Mesothelial cell of epicardium (in vitro differentiated cells): ENCODE data around the gene NOTCH1. TPM values are rescaled to one million over a fixed set of nuclear protein-coding genes. Genes with fewer than 3 reads are reported as not detected.

Experiments
- DNase-seq, 2 experiments: peaks; one replicate each; pipeline ENCODE4 v3.0.0; 2021; ENCODE audit warnings: low spot score in 2 of 2; ENCODE audit not compliant: unreplicated experiment in 2 of 2
- H3K27ac Mint-ChIP-seq: 2 replicates; pipeline ENCODE4 v1.8.0; 2021; ENCODE audit warnings: mixed read lengths
- H3K27me3 Mint-ChIP-seq: 2 replicates; pipeline ENCODE4 v1.8.0; 2021; ENCODE audit warnings: low read depth, mixed read lengths
- H3K36me3 Mint-ChIP-seq: 2 replicates; pipeline ENCODE4 v1.8.0; 2021; ENCODE audit warnings: mixed read lengths
- H3K4me1 Mint-ChIP-seq: 2 replicates; pipeline ENCODE4 v1.8.0; 2021; ENCODE audit warnings: mixed read lengths
- H3K4me3 Mint-ChIP-seq: 2 replicates; pipeline ENCODE4 v1.8.0; 2021; ENCODE audit warnings: mild to moderate bottlenecking, moderate library complexity, mixed read lengths
- H3K9me3 Mint-ChIP-seq: 2 replicates; pipeline ENCODE4 v1.8.0; 2021; ENCODE audit warnings: mixed read lengths
- total RNA-seq: library from RNA; stranded (reverse); gene quantifications from 3 replicates; pipeline ENCODE4 v1.2.1, GENCODE V29; 2021
- TF ChIP-seq, protein P1 (sequence below): fragments of 200-600 bp; sonication (generic); IDR thresholded peaks from one replicate; pipeline ENCODE4 v1.5.0; 2021; ENCODE audit warnings: antibody characterized with exemption; ENCODE audit not compliant: unreplicated experiment

The NOTCH1 gene
- total RNA-seq, 1 donor from 2014 or later = 107 TPM

DNA sequence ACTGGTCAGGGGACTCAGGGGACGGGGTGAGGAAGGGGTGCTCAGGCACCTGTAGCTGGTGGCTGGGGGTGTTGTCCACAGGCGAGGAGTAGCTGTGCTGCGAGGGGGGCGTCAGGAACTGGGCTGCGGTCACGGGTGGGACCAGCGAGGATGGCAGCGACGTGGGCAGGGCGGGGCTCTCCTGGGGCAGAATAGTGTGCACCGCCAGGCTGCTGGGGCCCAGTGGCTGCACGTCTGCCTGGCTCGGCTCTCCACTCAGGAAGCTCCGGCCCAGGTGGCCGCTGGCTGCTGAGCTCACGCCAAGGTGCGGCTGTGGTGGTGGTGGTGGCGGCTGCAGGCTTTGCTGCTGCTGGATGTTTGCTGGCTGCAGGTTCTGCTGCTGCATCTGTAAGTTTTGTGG, 49.7 kb downstream of the NOTCH1 start:
- peaks cover 11% of the 10 kb centered on the region for H3K36me3 Mint-ChIP-seq
- TF ChIP-seq, protein P1, sequence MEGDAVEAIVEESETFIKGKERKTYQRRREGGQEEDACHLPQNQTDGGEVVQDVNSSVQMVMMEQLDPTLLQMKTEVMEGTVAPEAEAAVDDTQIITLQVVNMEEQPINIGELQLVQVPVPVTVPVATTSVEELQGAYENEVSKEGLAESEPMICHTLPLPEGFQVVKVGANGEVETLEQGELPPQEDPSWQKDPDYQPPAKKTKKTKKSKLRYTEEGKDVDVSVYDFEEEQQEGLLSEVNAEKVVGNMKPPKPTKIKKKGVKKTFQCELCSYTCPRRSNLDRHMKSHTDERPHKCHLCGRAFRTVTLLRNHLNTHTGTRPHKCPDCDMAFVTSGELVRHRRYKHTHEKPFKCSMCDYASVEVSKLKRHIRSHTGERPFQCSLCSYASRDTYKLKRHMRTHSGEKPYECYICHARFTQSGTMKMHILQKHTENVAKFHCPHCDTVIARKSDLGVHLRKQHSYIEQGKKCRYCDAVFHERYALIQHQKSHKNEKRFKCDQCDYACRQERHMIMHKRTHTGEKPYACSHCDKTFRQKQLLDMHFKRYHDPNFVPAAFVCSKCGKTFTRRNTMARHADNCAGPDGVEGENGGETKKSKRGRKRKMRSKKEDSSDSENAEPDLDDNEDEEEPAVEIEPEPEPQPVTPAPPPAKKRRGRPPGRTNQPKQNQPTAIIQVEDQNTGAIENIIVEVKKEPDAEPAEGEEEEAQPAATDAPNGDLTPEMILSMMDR = no peak
- H3K27ac Mint-ChIP-seq = no peak overlapping the region
- no peaks in the 10 kb centered on the region for H3K27me3 Mint-ChIP-seq
- H3K4me3 Mint-ChIP-seq = no peak overlapping the region
- no peaks in the 10 kb centered on the region for H3K4me1 Mint-ChIP-seq
- no peak for DNase-seq
- H3K9me3 Mint-ChIP-seq = no peaks in the 10 kb centered on the region

DNA sequence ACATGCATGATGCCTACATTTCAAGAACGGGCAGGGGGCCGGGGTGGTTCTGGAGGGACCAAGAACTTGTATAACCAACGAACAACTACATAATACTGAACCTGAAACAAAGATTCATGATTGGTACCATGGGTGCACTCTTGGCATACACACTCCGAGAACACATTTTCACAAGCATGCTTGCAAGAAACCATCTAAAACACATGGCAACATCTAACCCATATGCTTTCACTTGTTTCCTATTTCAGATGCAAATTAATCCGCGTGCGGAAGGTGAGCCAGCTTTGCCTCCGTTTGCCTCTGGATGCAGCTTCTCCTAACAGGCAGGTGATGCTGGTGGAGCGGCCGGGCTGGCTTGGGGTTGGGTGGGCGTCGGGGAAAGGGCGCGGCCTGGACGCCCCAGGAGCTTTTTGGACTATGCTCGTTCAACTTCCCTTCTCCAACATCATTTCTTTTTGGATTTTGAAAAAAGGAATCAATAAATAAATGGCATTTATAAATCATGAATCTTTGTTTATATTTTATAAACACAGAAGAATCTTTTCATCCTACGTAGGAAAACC, 50.5 kb downstream of the NOTCH1 start:
- DNase-seq = no peak
- H3K27ac Mint-ChIP-seq = no peak overlapping the region
- H3K4me3 Mint-ChIP-seq = no peak overlapping the region
- H3K9me3 Mint-ChIP-seq = no peaks in the 10 kb centered on the region
- TF ChIP-seq, protein P1 = no peak
- no peaks in the 10 kb centered on the region for H3K27me3 Mint-ChIP-seq
- H3K36me3 Mint-ChIP-seq = peaks cover 11% of the 10 kb centered on the region
- H3K4me1 Mint-ChIP-seq = no peaks in the 10 kb centered on the region

DNA sequence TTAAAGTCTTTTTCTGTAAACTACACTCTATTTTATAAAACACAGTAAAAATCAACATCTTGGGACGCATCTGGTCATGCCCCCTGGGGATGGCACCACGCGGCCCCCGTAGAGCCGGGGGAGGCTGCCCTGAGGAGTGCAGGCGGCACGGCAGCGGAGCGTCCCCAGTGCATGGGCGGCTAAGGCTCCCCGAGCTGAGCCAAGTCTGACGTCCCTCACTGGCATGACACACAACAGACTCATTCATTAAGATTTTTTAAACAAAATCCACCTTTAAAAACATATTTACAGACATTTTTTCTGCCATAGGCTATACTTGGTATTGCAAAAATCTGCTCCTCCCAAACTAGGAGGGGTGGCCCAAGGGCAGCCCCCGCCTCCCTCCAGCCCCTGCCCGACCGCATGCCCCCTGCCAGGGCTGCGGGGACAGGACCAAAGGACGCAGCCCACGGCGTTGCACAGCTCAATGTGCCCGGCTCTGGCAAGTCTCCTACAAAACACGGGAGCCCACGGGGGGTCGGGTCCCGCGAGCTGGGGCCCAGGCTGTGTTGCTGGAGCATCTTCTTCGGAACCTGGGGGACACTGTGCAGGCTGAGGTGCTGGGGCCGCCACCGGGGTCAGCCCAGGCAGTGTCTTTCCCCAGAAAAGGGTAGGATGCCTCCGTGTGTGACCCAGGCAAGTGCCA, 51.2 kb downstream of the NOTCH1 start:
- Mint-ChIP-seq H3K27ac (no peak overlapping the region), H3K4me1 (no peaks in the 10 kb centered on the region), H3K9me3 (no peaks in the 10 kb centered on the region), H3K27me3 (no peaks in the 10 kb centered on the region), H3K36me3 (peaks cover 9% of the 10 kb centered on the region), H3K4me3 (no peak overlapping the region)
- TF ChIP-seq, protein P1 = no peak
- DNase-seq = no peak

DNA sequence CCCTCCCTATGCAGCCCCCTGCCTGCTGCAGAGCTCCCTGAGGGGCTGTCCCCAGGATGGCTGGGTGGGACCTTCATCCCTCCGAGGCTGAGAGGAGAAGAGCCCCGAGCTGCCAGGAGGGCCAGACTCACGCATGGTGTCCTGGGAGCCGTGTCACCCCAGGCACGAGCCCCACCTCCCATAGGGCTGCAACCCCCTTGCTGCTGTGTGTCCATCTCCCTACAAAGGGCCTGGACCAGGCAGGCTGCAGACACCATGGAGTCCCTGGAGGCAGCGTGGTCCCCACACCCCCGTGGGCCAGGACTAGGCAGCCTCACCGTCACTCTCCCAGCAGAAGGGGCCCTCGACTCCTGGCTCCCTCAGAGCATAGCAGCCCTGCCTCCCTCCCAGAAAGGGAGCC, 51.8 kb downstream of the NOTCH1 start:
- DNase-seq = no peak
- no peak overlapping the region for H3K27ac Mint-ChIP-seq
- H3K9me3 Mint-ChIP-seq = no peaks in the 10 kb centered on the region
- no peak overlapping the region for H3K4me3 Mint-ChIP-seq
- no peaks in the 10 kb centered on the region for H3K27me3 Mint-ChIP-seq
- TF ChIP-seq, protein P1 = no peak
- H3K36me3 Mint-ChIP-seq = peaks cover 7% of the 10 kb centered on the region
- H3K4me1 Mint-ChIP-seq = no peaks in the 10 kb centered on the region

DNA sequence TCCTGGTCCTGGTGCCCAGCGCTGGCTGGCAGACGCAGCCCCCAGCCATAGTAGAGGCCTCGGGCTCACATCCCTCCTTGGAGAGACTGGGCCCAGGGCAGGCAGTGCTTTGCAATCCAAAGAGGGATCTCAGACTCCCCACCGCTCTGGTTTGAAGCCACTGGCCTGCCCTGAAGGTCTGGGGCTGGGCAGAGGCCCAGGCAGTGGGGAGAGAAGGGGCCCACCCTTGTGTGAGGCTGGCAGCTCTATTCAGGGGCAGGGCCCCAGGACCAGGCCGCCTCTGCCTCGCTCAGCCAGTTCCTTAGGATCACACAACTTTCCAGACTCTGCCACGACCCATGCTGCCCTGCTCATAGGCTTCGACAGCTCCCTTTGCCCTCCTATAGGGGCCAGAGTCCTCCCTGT, 52.3 kb downstream of the NOTCH1 start:
- peaks cover 4% of the 10 kb centered on the region for H3K36me3 Mint-ChIP-seq
- H3K27me3 Mint-ChIP-seq = no peaks in the 10 kb centered on the region
- no peaks in the 10 kb centered on the region for H3K4me1 Mint-ChIP-seq
- no peak overlapping the region for H3K27ac Mint-ChIP-seq
- TF ChIP-seq, protein P1 = no peak
- no peaks in the 10 kb centered on the region for H3K9me3 Mint-ChIP-seq
- DNase-seq = no peak
- no peak overlapping the region for H3K4me3 Mint-ChIP-seq
